Neural cell (in vitro differentiated cells): ENCODE data around the gene SH3BP4. TPM values are rescaled to one million over a fixed set of nuclear protein-coding genes. Genes with fewer than 3 reads are reported as not detected.

Experiments used
- H2AFZ ChIP-seq: fragments of 200-600, 300-800 bp; sonication (generic), shearing (Covaris generic); 2 replicates; pipeline ENCODE4 v1.6.0; 2014; ENCODE audit warnings: low read depth, mild to moderate bottlenecking, antibody characterized with exemption, low read length, moderate library complexity
- H3F3A ChIP-seq: fragments of 200-600 bp; shearing (Covaris generic); 2 replicates; pipeline ENCODE4 v1.6.1; 2016; ENCODE audit warnings: mild to moderate bottlenecking, moderate library complexity, mixed read lengths, antibody characterized with exemption, low read length; ENCODE audit not compliant: insufficient read depth, poor library complexity, severe bottlenecking
- H3K27ac ChIP-seq: fragments of 200-600, 300-800 bp; sonication (generic), shearing (Covaris generic); 2 replicates; pipeline ENCODE4 v1.5.1; 2014; ENCODE audit warnings: mild to moderate bottlenecking, low read length, moderate library complexity
- H3K27me3 ChIP-seq: fragments of 300-800, 200-600 bp; sonication (generic), shearing (Covaris generic); 2 replicates; pipeline ENCODE4 v1.6.0; 2014; ENCODE audit warnings: mild to moderate bottlenecking, low read depth, low read length, moderate library complexity; ENCODE audit not compliant: insufficient read depth
- H3K36me3 ChIP-seq: fragments of 300-800, 200-600 bp; sonication (generic), shearing (Covaris generic); 2 replicates; pipeline ENCODE4 v1.5.1; 2014; ENCODE audit warnings: mild to moderate bottlenecking, antibody characterized with exemption, low read length, moderate library complexity; ENCODE audit not compliant: insufficient read depth
- H3K4me2 ChIP-seq: fragments of 300-800, 200-600 bp; sonication (generic), shearing (Covaris generic); 2 replicates; pipeline ENCODE4 v1.6.0; 2014; ENCODE audit warnings: mild to moderate bottlenecking, low read length
- H3K4me3 ChIP-seq: fragments of 300-800, 200-600 bp; sonication (generic), shearing (Covaris generic); 2 replicates; pipeline ENCODE4 v1.5.1; 2014; ENCODE audit warnings: mild to moderate bottlenecking, low read length, moderate library complexity
- H3K79me2 ChIP-seq: fragments of 200-600 bp; shearing (Covaris generic); replicated peaks from 2 replicates; pipeline ENCODE4 v1.6.0; 2014; ENCODE audit warnings: mild to moderate bottlenecking, low read length, moderate library complexity; ENCODE audit not compliant: insufficient read depth
- H3K9ac ChIP-seq: fragments of 300-800, 200-600 bp; sonication (generic), shearing (Covaris generic); 2 replicates; pipeline ENCODE4 v1.6.1; 2016; ENCODE audit warnings: mild to moderate bottlenecking, low read length, mixed read lengths
- H3K9me2 ChIP-seq: fragments of 200-600 bp; shearing (Covaris generic); 2 replicates; pipeline ENCODE4 v1.6.1; 2016; ENCODE audit warnings: mild to moderate bottlenecking, low read length, mixed read lengths; ENCODE audit not compliant: insufficient read depth
- H3K9me3 ChIP-seq: fragments of 200-600, 300-800 bp; sonication (generic), shearing (Covaris generic); 2 replicates; pipeline ENCODE4 v1.6.1; 2016; ENCODE audit warnings: mild to moderate bottlenecking, mixed run types, low read length, moderate library complexity, mixed read lengths
- H4K20me1 ChIP-seq: fragments of 200-600 bp; shearing (Covaris generic); 2 replicates; pipeline ENCODE4 v1.6.1; 2016; ENCODE audit warnings: mild to moderate bottlenecking, mixed run types; ENCODE audit not compliant: insufficient read depth
- EP300 ChIP-seq: fragments of 450-650 bp; conservative IDR thresholded peaks from 2 replicates; pipeline ENCODE4 v1.6.1; 2014; ENCODE audit warnings: antibody characterized with exemption, mild to moderate bottlenecking, moderate library complexity; ENCODE audit not compliant: poor library complexity, severe bottlenecking
- MXI1 ChIP-seq: fragments of 450-650 bp; conservative IDR thresholded peaks from 2 replicates; pipeline ENCODE4 v1.6.1; 2014; ENCODE audit warnings: antibody characterized with exemption, mild to moderate bottlenecking; ENCODE audit not compliant: poor library complexity, severe bottlenecking
- POLR2AphosphoS5 ChIP-seq: IDR thresholded peaks from 2 replicates; pipeline ENCODE4 v1.6.1; 2012
- RAD21 ChIP-seq: fragments of 450-650 bp; conservative IDR thresholded peaks from 2 replicates; pipeline ENCODE4 v1.6.1; 2014; ENCODE audit warnings: antibody characterized with exemption, mild to moderate bottlenecking, moderate library complexity
- TAF1 ChIP-seq: IDR thresholded peaks from 2 replicates; pipeline ENCODE4 v1.6.1; 2012; ENCODE audit warnings: low read depth
- polyA plus RNA-seq: library from polyadenylated mRNA; depleted of rRNA; stranded (reverse); fragments of >200 nt; gene quantifications from 2 replicates; pipeline ENCODE4 v1.2.3, GENCODE V29; 2014
- TF ChIP-seq, protein P1 (sequence below): IDR thresholded peaks from 2 replicates; pipeline ENCODE4 v1.6.1; 2012; ENCODE audit warnings: borderline replicate concordance
- TF ChIP-seq, protein P2 (sequence below): fragments of 450-650 bp; IDR thresholded peaks from 2 replicates; pipeline ENCODE4 v1.5.1; 2014; ENCODE audit warnings: antibody characterized with exemption, mild to moderate bottlenecking, moderate library complexity; ENCODE audit not compliant: poor library complexity, severe bottlenecking

SH3BP4 gene
- polyA plus RNA-seq, 1 donor from 2014 or later, result 3.3 TPM

DNA sequence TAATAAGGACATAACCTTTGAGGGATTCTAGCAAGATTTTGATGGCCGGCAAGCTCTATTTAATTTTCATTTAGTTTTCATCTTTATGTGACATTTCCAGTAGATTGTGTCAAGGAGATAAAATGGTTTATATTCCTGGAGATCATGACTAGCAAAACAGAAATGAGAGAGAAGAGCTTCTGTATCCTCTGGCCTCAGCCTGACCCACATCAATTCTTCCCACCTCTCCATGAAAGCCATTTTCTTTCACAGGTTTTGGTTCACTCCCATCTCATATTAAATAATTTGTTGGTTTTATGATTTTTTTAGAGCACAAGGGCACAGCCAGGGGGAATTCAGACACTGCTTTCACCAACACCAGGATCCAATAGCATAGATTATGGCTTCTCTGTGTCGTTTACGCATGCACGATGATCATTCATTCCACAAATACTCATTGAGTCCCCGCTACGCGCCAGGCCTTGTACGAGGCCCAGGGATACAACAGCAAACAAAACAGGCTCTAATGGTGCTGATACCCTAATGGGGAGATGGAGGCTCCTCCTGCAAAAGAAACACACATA, 85.9 kb downstream of the SH3BP4 start:
- Histone ChIP-seq H3K9ac (no peak overlapping the region), H3K79me2 (no peaks in the 10 kb centered on the region), H3K4me3 (no peak overlapping the region), H3K27ac (no peak overlapping the region), H3K27me3 (no peaks in the 10 kb centered on the region), H3F3A (no peaks in the 10 kb centered on the region), H3K9me3 (no peaks in the 10 kb centered on the region), H3K9me2 (no peaks in the 10 kb centered on the region), H3K4me2 (no peak overlapping the region), H2AFZ (no peak overlapping the region), H4K20me1 (no peaks in the 10 kb centered on the region), H3K36me3 (no peaks in the 10 kb centered on the region)
- no peak for TF ChIP-seq RAD21
- TF ChIP-seq MXI1, result no peak

DNA sequence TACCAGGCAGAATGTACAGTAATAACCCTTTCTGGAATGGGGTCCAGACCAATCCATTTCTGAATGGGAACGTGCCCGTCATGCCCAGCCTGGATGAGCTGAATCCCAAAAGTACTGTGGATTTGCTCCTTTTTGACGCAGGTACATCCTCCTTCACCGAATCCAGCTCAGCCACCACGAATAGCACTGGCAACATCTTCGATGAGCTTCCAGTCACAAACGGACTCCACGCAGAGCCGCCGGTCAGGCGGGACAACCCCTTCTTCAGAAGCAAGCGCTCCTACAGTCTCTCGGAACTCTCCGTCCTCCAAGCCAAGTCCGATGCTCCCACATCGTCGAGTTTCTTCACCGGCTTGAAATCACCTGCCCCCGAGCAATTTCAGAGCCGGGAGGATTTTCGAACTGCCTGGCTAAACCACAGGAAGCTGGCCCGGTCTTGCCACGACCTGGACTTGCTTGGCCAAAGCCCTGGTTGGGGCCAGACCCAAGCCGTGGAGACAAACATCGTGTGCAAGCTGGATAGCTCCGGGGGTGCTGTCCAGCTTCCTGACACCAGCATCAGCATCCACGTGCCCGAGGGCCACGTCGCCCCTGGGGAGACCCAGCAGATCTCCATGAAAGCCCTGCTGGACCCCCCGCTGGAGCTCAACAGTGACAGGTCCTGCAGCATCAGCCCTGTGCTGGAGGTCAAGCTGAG, 89.6 kb downstream of the SH3BP4 start:
- Histone ChIP-seq H3F3A (no peaks in the 10 kb centered on the region), H3K36me3 (no peaks in the 10 kb centered on the region), H3K79me2 (no peaks in the 10 kb centered on the region), H3K9me2 (no peaks in the 10 kb centered on the region), H3K27me3 (no peaks in the 10 kb centered on the region), H3K4me3 (no peak overlapping the region), H3K4me2 (no peak overlapping the region), H2AFZ (no peak overlapping the region), H3K9ac (no peak overlapping the region), H3K9me3 (no peaks in the 10 kb centered on the region), H4K20me1 (no peaks in the 10 kb centered on the region), H3K27ac (no peak overlapping the region)
- TF ChIP-seq, protein P1, sequence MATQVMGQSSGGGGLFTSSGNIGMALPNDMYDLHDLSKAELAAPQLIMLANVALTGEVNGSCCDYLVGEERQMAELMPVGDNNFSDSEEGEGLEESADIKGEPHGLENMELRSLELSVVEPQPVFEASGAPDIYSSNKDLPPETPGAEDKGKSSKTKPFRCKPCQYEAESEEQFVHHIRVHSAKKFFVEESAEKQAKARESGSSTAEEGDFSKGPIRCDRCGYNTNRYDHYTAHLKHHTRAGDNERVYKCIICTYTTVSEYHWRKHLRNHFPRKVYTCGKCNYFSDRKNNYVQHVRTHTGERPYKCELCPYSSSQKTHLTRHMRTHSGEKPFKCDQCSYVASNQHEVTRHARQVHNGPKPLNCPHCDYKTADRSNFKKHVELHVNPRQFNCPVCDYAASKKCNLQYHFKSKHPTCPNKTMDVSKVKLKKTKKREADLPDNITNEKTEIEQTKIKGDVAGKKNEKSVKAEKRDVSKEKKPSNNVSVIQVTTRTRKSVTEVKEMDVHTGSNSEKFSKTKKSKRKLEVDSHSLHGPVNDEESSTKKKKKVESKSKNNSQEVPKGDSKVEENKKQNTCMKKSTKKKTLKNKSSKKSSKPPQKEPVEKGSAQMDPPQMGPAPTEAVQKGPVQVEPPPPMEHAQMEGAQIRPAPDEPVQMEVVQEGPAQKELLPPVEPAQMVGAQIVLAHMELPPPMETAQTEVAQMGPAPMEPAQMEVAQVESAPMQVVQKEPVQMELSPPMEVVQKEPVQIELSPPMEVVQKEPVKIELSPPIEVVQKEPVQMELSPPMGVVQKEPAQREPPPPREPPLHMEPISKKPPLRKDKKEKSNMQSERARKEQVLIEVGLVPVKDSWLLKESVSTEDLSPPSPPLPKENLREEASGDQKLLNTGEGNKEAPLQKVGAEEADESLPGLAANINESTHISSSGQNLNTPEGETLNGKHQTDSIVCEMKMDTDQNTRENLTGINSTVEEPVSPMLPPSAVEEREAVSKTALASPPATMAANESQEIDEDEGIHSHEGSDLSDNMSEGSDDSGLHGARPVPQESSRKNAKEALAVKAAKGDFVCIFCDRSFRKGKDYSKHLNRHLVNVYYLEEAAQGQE, result no peak
- TF ChIP-seq TAF1 (no peak), EP300 (no peak), POLR2AphosphoS5 (no peak)
- TF ChIP-seq, protein P2, sequence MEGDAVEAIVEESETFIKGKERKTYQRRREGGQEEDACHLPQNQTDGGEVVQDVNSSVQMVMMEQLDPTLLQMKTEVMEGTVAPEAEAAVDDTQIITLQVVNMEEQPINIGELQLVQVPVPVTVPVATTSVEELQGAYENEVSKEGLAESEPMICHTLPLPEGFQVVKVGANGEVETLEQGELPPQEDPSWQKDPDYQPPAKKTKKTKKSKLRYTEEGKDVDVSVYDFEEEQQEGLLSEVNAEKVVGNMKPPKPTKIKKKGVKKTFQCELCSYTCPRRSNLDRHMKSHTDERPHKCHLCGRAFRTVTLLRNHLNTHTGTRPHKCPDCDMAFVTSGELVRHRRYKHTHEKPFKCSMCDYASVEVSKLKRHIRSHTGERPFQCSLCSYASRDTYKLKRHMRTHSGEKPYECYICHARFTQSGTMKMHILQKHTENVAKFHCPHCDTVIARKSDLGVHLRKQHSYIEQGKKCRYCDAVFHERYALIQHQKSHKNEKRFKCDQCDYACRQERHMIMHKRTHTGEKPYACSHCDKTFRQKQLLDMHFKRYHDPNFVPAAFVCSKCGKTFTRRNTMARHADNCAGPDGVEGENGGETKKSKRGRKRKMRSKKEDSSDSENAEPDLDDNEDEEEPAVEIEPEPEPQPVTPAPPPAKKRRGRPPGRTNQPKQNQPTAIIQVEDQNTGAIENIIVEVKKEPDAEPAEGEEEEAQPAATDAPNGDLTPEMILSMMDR, result no peak

DNA sequence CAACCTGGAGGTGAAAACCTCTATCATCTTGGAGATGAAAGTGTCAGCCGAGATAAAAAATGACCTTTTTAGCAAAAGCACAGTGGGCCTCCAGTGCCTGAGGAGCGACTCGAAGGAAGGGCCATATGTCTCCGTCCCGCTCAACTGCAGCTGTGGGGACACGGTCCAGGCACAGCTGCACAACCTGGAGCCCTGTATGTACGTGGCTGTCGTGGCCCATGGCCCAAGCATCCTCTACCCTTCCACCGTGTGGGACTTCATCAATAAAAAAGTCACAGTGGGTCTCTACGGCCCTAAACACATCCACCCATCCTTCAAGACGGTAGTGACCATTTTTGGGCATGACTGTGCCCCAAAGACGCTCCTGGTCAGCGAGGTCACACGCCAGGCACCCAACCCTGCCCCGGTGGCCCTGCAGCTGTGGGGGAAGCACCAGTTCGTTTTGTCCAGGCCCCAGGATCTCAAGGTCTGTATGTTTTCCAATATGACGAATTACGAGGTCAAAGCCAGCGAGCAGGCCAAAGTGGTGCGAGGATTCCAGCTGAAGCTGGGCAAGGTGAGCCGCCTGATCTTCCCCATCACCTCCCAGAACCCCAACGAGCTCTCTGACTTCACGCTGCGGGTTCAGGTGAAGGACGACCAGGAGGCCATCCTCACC, 90.2 kb downstream of the SH3BP4 start:
- no peaks in the 10 kb centered on the region for H3K27me3 ChIP-seq
- no peak overlapping the region for H3K27ac ChIP-seq
- H3K79me2 ChIP-seq, result no peaks in the 10 kb centered on the region
- H3F3A ChIP-seq, result no peaks in the 10 kb centered on the region
- no peak overlapping the region for H3K4me3 ChIP-seq
- H3K9me3 ChIP-seq, result no peaks in the 10 kb centered on the region
- no peak overlapping the region for H2AFZ ChIP-seq
- H3K9me2 ChIP-seq, result no peaks in the 10 kb centered on the region
- TF ChIP-seq MXI1, result no peak
- TF ChIP-seq, protein P1, result no peak
- H3K36me3 ChIP-seq, result no peaks in the 10 kb centered on the region
- H3K9ac ChIP-seq, result no peak overlapping the region
- no peak overlapping the region for H3K4me2 ChIP-seq
- H4K20me1 ChIP-seq, result no peaks in the 10 kb centered on the region
